Astrocyte (in vitro differentiated cells and primary cell): Measurements from ENCODE around the gene CD9. TPM values are rescaled to one million over a fixed set of nuclear protein-coding genes. Genes with fewer than 3 reads are reported as not detected.

Experiments used
- DNase-seq: peaks from one replicate; pipeline ENCODE4 v3.0.0-alpha.2; 2010; ENCODE audit warnings: low read depth
- FAIRE-seq: peaks from 2 replicates; lab custom pipeline; 2011; peaks lifted over from hg19 to GRCh38; lab: Jason Lieb, UNC
- H2AFZ ChIP-seq: 2 replicates; pipeline ENCODE4 v1.6.0; 2012; ENCODE audit warnings: low read depth, low read length, inconsistent platforms
- H3K27ac ChIP-seq: 2 replicates; pipeline ENCODE4 v1.5.1; 2011; ENCODE audit warnings: low read depth, low read length, inconsistent platforms
- H3K27me3 ChIP-seq: 2 replicates; pipeline ENCODE4 v1.6.0; 2011; ENCODE audit warnings: low read length, inconsistent platforms; ENCODE audit not compliant: insufficient read depth
- H3K36me3 ChIP-seq: 2 replicates; pipeline ENCODE4 v1.5.1; 2011; ENCODE audit warnings: low read length, inconsistent platforms; ENCODE audit not compliant: insufficient read depth
- H3K4me1 ChIP-seq: 2 replicates; pipeline ENCODE4 v1.5.1; 2011; ENCODE audit warnings: low read length, inconsistent platforms; ENCODE audit not compliant: insufficient read depth
- H3K4me2 ChIP-seq: 2 replicates; pipeline ENCODE4 v1.6.0; 2012; ENCODE audit warnings: low read length, inconsistent platforms
- H3K4me3 ChIP-seq: 2 replicates; pipeline ENCODE4 v1.5.1; 2011; ENCODE audit warnings: low read depth, mild to moderate bottlenecking, low read length, inconsistent platforms; ENCODE audit not compliant: insufficient read depth
- H3K79me2 ChIP-seq: 2 replicates; pipeline ENCODE4 v1.6.0; 2012; ENCODE audit warnings: mild to moderate bottlenecking, low read length, inconsistent platforms; ENCODE audit not compliant: insufficient read depth
- H3K9ac ChIP-seq: 2 replicates; pipeline ENCODE4 v1.6.0; 2012; ENCODE audit warnings: mild to moderate bottlenecking, low read length, inconsistent platforms
- H3K9me3 ChIP-seq: 2 replicates; pipeline ENCODE4 v1.5.1; 2012; ENCODE audit warnings: low read depth, mild to moderate bottlenecking, low read length, inconsistent platforms; ENCODE audit not compliant: insufficient read depth
- H4K20me1 ChIP-seq: 2 replicates; pipeline ENCODE4 v1.6.0; 2012; ENCODE audit warnings: low read length, inconsistent platforms; ENCODE audit not compliant: insufficient read depth
- H3K27ac Mint-ChIP-seq: one replicate; pipeline ENCODE4 v1.8.0; 2021; ENCODE audit warnings: mild to moderate bottlenecking, mixed read lengths; ENCODE audit not compliant: unreplicated experiment
- H3K27me3 Mint-ChIP-seq: one replicate; pipeline ENCODE4 v1.8.0; 2021; ENCODE audit warnings: low read depth, mixed read lengths; ENCODE audit not compliant: unreplicated experiment
- H3K36me3 Mint-ChIP-seq: one replicate; pipeline ENCODE4 v1.8.0; 2021; ENCODE audit warnings: low read depth, mixed read lengths; ENCODE audit not compliant: unreplicated experiment
- H3K4me1 Mint-ChIP-seq: one replicate; pipeline ENCODE4 v1.8.0; 2021; ENCODE audit warnings: low read depth, mixed read lengths; ENCODE audit not compliant: unreplicated experiment
- H3K4me3 Mint-ChIP-seq: one replicate; pipeline ENCODE4 v1.8.0; 2021; ENCODE audit warnings: mild to moderate bottlenecking, moderate library complexity, mixed read lengths; ENCODE audit not compliant: unreplicated experiment
- H3K9me3 Mint-ChIP-seq: one replicate; pipeline ENCODE4 v1.8.0; 2021; ENCODE audit warnings: mild to moderate bottlenecking, mixed read lengths; ENCODE audit not compliant: unreplicated experiment
- EZH2 ChIP-seq: IDR thresholded peaks from 2 replicates; pipeline ENCODE4 v1.6.1; 2012; ENCODE audit warnings: mild to moderate bottlenecking, low read length, inconsistent platforms; ENCODE audit not compliant: insufficient read depth
- total RNA-seq: library from RNA; stranded (reverse); gene quantifications from 2 replicates; pipeline ENCODE4 v1.2.1, GENCODE V29; 2021
- TF ChIP-seq, protein P1 (sequence below): IDR thresholded peaks from 2 replicates; pipeline ENCODE4 v1.5.1; 2011; ENCODE audit warnings: low read depth, mild to moderate bottlenecking, inconsistent platforms, low read length, moderate library complexity; ENCODE audit not compliant: insufficient read depth

CD9 gene
- total RNA-seq, 1 donor from 2014 or later: 52.2 TPM

DNA sequence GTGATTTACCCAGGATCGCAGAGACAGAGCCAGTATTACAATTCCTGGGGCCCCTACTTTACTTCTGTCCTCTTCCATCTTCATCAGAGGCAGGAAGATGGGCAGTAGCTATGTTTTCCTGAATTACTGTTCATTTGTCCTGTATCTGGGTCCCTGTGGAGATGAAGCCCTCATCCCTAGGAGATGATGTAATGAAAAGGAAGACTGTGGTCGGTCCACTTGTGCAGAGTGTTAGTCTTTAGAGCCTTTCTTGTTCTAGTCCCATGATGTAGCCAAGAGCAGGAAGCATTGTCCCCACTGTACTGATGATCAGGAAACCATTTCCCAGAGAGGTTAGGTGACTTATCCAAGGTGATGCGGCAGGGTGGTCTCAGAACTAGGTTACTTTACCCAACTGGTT is 2.6 kb downstream of the CD9 start:
- Mint-ChIP-seq H3K27ac (no peak overlapping the region), H3K36me3 (no peaks in the 10 kb centered on the region), H3K4me3 (peak overlapping the region; percentile 34), H3K27me3 (peaks cover 5% of the 10 kb centered on the region), H3K9me3 (no peaks in the 10 kb centered on the region), H3K4me1 (peaks cover 22% of the 10 kb centered on the region)
- no peaks in the 10 kb centered on the region for H3K36me3 ChIP-seq
- TF ChIP-seq, protein P1, sequence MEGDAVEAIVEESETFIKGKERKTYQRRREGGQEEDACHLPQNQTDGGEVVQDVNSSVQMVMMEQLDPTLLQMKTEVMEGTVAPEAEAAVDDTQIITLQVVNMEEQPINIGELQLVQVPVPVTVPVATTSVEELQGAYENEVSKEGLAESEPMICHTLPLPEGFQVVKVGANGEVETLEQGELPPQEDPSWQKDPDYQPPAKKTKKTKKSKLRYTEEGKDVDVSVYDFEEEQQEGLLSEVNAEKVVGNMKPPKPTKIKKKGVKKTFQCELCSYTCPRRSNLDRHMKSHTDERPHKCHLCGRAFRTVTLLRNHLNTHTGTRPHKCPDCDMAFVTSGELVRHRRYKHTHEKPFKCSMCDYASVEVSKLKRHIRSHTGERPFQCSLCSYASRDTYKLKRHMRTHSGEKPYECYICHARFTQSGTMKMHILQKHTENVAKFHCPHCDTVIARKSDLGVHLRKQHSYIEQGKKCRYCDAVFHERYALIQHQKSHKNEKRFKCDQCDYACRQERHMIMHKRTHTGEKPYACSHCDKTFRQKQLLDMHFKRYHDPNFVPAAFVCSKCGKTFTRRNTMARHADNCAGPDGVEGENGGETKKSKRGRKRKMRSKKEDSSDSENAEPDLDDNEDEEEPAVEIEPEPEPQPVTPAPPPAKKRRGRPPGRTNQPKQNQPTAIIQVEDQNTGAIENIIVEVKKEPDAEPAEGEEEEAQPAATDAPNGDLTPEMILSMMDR: no peak
- no peak for TF ChIP-seq EZH2
- no peak overlapping the region for H3K4me3 ChIP-seq
- no peaks in the 10 kb centered on the region for H3K9me3 ChIP-seq
- FAIRE-seq (no peak), DNase-seq (no peak)
- peak overlapping the region; percentile 97 for H3K4me2 ChIP-seq
- H2AFZ ChIP-seq: no peak overlapping the region
- H3K79me2 ChIP-seq: peaks cover 36% of the 10 kb centered on the region
- peaks cover 16% of the 10 kb centered on the region for H3K4me1 ChIP-seq
- no peaks in the 10 kb centered on the region for H3K27me3 ChIP-seq
- no peak overlapping the region for H3K9ac ChIP-seq
- H4K20me1 ChIP-seq: peaks cover 22% of the 10 kb centered on the region
- H3K27ac ChIP-seq: no peak overlapping the region

DNA sequence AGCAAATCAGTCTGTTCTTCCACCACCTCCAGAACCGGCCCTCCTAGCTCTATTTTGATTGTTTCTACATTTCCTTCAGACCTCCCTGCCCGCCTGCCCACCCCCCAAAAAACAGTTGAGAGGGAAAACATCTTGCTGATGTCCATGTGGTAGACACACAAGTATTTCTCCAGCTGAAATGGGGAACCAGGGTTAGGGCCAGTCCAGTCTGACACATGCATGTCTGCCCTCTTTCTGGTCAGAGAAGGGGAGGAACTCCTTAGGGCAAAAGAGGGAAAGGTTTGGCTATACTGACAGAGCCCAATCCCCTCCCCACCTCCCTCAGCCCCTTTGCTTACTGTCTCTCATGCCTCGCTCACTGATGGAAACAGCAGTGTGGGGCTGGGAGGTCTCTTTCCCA is 3.4 kb downstream of the CD9 start:
- H3K4me3 Mint-ChIP-seq: no peak overlapping the region
- Histone ChIP-seq H3K79me2 (peaks cover 36% of the 10 kb centered on the region), H3K4me2 (no peak overlapping the region), H3K36me3 (no peaks in the 10 kb centered on the region), H3K4me3 (no peak overlapping the region), H3K27ac (no peak overlapping the region), H3K9ac (no peak overlapping the region), H3K27me3 (no peaks in the 10 kb centered on the region), H2AFZ (no peak overlapping the region), H3K4me1 (peaks cover 16% of the 10 kb centered on the region), H4K20me1 (peaks cover 22% of the 10 kb centered on the region), H3K9me3 (no peaks in the 10 kb centered on the region)
- H3K27ac Mint-ChIP-seq: no peak overlapping the region
- no peaks in the 10 kb centered on the region for H3K9me3 Mint-ChIP-seq
- no peaks in the 10 kb centered on the region for H3K36me3 Mint-ChIP-seq
- DNase-seq: no peak
- H3K27me3 Mint-ChIP-seq: peaks cover 2% of the 10 kb centered on the region
- peaks cover 22% of the 10 kb centered on the region for H3K4me1 Mint-ChIP-seq
- TF ChIP-seq EZH2: no peak
- TF ChIP-seq, protein P1: no peak
- FAIRE-seq: no peak

DNA sequence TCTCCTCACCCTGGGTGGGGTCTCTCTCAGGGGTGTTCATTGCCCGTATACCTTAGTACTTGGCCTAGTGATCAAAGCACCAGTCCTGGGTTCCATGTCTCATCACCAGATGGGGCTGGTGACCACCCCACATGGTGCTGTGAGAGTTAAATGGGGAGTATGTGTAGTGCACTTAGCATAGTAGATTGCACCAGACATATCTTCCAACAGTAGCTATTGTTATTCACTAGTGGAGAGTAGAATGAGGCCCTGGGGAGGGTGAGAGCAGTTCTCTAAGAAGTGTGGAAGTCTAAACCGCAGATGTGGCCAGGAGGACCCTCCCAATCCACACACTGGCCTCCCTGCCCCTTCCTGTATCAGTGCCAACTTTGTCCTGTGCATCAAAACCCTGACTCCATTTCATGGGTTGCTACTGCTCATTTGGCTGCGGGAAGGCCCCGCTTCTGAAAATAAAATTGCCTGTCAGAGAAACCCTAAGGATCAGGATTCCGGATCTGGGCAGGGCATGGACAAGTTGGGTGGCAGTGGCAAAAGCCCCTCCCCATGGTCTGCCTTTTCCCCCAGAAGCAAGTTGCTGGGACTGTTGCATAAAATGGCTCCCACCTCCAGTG is 4.4 kb downstream of the CD9 start:
- Mint-ChIP-seq H3K36me3 (no peaks in the 10 kb centered on the region), H3K4me1 (peaks cover 18% of the 10 kb centered on the region), H3K27me3 (no peaks in the 10 kb centered on the region), H3K9me3 (no peaks in the 10 kb centered on the region), H3K27ac (no peak overlapping the region), H3K4me3 (no peak overlapping the region)
- H3K27ac ChIP-seq: no peak overlapping the region
- peaks cover 22% of the 10 kb centered on the region for H4K20me1 ChIP-seq
- H3K9me3 ChIP-seq: no peaks in the 10 kb centered on the region
- peaks cover 14% of the 10 kb centered on the region for H3K4me1 ChIP-seq
- DNase-seq (no peak), FAIRE-seq (no peak)
- H3K36me3 ChIP-seq: no peaks in the 10 kb centered on the region
- H3K4me2 ChIP-seq: no peak overlapping the region
- TF ChIP-seq EZH2: no peak
- TF ChIP-seq, protein P1: no peak
- H3K27me3 ChIP-seq: no peaks in the 10 kb centered on the region
- H3K9ac ChIP-seq: no peak overlapping the region
- no peak overlapping the region for H3K4me3 ChIP-seq
- H2AFZ ChIP-seq: no peak overlapping the region
- peaks cover 36% of the 10 kb centered on the region for H3K79me2 ChIP-seq
